ENCODE results near the gene FETUB.

The FETUB gene, protein sequence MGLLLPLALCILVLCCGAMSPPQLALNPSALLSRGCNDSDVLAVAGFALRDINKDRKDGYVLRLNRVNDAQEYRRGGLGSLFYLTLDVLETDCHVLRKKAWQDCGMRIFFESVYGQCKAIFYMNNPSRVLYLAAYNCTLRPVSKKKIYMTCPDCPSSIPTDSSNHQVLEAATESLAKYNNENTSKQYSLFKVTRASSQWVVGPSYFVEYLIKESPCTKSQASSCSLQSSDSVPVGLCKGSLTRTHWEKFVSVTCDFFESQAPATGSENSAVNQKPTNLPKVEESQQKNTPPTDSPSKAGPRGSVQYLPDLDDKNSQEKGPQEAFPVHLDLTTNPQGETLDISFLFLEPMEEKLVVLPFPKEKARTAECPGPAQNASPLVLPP

GRCh38 chr3:186639778-186640472 lies at the start of gene FETUB:
Gene FETUB, plus strand, starts transcription at chr3:186640399. Its CDS starts 62 bp downstream, at chr3:186640461.
- no peak for DNase-seq

DNA sequence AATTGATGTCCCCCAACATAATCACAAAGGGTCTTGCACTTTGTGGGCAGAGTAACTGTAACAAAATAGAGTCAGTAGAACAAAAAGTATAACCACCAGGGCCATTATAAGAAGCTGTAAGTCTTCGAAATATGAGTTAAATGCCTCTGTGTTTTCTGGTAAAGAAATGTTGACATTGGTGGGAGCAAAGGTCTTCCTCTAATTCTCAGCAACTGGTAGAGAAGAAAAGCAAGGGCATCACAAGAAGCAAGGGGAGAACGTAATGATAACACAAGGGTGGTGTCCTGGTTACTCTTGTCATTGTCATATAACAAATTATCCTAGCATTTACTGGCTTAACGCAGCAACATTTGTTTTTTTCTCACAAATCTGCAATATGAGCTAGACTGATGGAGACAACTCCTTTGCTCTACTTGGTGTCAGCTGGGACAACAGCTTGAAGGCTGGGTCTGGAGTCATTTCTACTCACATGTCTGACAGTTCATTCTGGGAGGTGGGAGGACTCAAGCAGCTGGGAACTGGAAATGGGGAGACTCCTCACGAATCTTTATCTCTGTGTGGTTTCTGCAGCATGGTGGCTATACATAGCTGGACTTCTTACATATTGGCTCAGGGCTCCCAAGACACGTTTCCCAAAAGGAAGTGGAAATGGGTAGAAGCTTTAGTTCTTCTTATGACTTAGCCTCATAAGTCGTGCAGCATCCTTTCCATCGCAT lies 49.5 kb upstream of the FETUB start:
- DNase-seq = no peak

- DNase-seq = no peak
Measured at GRCh38 chr3:186592682-186593081, 47.5 kb upstream of the FETUB start.

- DNase-seq = no peak
Measured at GRCh38 chr3:186593862-186594261, 46.3 kb upstream of the FETUB start.

- DNase-seq = no peak
Measured at GRCh38 chr3:186594591-186595113, 45.5 kb upstream of the FETUB start.

DNA sequence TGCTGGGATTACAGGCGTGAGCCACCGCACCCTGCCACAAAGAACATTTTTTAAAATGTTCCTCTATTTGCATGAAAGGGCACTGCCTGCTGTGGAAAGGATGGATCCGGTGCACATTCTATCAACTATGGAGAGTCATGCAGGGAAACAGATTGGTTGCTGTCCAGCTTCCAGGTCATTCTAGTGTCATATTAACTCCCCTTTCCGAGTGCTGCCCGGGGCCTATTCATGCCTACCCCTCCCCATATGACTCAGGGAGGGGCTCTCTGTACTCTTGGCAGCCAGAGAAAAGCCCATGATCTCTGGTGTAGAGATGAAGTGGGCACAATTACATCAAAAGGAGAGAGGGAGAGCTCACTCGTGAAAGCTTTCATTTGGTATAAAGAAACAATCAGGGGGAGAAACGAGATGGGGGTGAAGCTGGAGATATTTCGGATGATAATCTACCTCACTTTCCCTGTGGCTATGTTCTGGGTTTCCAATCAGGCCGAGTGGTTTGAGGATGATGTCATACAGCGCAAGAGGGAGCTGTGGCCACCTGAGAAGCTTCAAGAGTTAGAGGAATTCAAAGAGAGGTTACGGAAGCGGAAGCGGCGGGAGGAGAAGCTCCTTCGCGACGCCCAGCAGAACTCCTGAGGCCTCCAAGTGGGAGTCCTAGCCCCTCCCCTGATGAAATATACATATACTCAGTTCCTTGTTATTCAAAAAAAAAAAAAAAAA lies 43.5 kb upstream of the FETUB start:
- no peak for DNase-seq

GRCh38 chr3:186598108-186598784 lies 42.0 kb upstream of the FETUB start:
- DNase-seq = no peak

DNA sequence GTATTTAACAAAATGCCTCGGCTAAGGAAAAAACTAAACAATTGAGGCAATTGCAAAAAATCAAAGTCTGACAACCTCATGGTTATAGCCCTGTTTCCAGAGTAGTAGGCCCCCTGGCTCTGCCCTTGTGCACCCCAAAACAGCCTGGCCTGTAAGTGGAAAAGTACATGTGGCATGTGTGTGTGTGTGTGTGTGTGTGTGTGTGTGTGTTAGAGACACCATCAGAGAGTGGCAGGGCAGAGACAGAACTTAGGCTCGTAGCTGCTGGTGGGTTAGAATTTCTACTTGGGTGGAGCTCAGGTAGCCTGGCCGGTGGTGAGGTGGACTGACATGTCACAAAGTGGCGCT lies 41.4 kb upstream of the FETUB start:
- no peak for DNase-seq

DNA sequence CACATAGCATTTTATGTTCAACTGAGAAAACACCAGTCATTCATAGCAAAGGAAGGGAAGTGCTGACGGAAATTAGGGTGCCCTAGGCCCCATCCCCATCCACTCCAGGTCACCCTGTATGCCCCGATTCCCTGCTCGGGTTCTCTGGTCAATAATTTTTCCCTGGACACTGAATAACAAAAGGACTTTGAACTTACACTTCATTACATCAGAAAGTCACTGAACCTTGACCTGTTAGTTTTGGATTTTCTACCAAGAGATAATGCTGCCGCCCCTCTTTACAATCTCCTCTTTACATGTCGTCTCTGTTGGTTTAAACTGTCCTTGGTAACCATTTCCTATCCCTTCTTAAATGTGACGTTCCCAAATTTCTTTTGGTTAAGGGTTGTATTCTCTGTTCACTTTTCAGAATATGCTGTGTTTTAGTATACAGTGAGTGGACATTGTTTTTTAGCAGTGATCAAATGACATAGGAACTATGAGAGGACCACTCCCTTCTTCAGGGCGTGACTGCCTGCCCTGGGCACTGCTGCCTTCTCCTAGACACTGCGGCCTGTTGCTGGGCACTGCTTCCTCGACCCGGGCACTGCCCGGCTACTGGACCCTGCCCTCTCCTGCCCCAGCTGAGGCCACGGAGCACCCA lies 40.9 kb upstream of the FETUB start:
- DNase-seq = no peak

DNA sequence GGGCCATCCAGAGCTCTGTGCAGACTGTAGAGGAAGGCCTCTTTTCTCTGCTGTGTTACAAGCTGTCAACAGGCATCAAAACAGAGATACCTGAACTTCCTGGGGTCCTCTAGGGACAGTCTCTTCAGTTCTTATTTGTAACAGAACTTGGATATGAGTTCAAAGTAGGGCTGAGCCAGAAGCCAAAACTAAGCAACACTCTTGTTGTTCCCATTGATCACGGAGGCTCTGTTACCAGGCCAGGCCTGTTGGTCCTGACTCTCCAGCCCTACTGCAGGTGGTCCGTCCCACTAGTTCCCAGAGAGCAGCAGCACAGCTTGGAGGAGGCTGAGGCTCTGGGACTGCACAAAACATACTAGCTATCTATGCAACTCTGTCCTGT lies 40.4 kb upstream of the FETUB start:
- DNase-seq = no peak

DNA sequence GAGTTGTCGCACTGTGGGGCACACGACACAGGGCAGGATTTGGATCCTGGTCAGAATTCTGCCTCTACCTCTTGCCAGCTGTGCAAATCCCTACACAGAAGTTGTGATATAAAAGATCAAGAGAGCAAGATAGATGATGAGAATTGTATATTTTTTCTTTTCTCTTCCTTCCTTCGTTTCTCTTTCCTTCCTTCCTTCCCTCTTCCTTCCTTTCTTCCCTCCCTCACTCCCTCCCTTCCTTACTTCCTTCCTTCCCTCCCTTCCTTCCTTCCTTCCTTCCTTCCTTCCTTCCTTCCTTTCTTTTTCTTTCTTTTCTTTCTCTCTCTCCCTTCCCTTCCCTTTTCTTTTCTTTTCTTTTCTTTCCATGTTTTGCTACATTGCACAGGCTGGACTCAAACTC lies 39.3 kb upstream of the FETUB start:
- DNase-seq = no peak

DNA sequence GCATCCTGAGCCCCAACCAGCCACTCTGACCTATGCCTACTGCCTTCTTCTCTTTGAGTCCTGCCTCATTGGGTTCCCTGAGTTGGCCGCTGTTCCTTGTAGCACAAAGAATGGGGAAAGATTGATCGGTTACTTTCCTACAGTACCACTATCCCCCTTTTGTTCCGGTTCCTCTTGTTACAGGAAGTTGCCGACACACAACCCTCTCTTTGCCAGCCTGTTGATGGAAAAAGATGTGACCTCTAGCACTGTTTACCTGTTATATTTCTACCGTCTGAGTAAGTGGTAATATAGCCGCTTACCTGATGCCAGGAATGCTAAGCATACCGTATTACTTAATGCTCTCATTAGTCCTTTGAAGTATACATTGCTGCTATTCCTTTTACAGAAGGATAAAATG lies 37.0 kb upstream of the FETUB start:
- no peak for DNase-seq

GRCh38 chr3:186605078-186605477 lies 35.1 kb upstream of the FETUB start:
- no peak for DNase-seq

DNA sequence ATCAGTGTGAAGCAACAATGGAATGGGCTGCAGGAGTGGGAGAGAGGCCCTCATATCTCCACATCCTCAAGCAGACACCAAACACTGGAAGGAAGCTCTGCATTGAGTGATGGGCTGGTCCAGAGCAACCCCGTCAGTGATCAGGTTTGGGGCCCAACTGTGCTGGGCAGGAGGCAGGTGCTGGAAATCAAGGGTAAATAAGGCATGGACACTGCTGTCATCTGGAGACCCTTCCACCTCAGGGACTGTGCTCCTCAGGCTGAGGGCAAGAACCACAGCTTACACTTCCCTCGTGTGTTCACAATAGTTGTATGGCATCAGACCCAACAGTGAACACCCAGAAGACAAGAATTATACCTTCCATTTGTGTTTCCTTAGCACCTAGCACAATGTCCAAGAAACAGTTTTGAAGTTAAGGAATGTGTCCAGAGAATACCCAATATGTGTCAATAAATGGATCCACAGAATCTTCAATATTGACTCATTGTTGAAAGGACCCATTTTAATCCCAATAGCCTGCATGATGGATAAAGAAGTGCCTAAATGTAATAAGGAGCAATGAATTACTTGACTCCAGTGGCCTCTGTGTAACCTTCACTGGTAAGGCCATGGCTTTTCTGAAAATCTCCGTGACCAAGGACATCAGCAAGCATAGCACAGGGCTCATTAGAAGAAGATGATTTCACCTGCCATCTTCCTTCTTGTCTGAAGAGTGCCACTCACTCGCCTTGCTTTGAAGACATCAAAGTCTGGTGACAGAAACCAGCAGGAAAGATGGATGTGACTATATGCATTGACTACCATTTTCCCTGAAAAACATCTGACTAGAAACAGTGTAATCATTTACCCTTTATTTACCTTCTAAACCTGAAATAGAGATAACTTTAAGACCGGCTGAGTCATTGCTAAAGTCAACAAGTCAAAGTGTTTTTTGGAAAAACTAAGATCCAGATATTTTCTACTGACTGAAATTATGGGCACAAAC lies 34.3 kb upstream of the FETUB start:
- no peak for DNase-seq

DNA sequence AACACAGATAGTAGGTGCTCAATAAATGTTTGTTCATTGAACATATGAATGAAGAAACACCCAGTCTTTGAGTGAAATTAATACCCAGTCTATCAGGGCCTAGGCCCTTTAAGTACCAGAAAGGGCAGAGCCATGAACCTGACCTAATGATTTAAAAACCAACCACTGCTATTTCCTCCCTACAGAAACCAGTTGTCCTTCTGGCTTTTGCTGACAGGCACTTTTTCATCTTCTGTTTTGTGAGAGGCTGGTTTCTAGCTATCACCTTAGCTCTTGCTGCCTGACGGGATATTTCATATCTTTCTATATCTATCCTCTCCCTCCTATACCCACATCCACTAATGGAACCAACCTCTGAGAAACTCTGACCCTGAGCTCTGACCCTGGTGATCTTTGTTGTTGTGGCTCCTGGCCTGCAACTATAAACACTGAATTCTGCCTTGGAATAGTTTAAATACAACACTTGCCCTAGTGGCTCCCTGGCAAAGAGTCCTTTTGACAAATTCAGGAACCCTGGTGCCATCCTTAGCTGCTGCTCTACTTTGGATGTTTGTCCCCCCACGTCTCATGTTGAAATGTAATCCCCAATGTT lies 31.5 kb upstream of the FETUB start:
- no peak for DNase-seq

GRCh38 chr3:186609247-186609868 lies 30.8 kb upstream of the FETUB start:
- no peak for DNase-seq

- DNase-seq = no peak
Measured at GRCh38 chr3:186612065-186612464, 28.1 kb upstream of the FETUB start.

- DNase-seq = no peak
Measured at GRCh38 chr3:186612721-186613636, 27.2 kb upstream of the FETUB start, which contains the start of gene AHSG. Gene AHSG, plus strand, starts transcription at chr3:186613060. Its CDS starts 82 bp downstream, at chr3:186613142.

Measured in stimulated activated CD4-positive, alpha-beta T cell treated with anti-CD3 and anti-CD28 coated beads, Interleukin-4, amount 100 ng/mL, for 24 hours (primary cell).